GM12873 (cell line): ENCODE results near the gene MGAT3.

Source experiments
- TF ChIP-seq, protein P1 (sequence below): IDR thresholded peaks from 2 replicates; pipeline ENCODE4 v1.5.1; 2012; ENCODE audit warnings: low read depth, mild to moderate bottlenecking, moderate library complexity, low read length, control low read depth; ENCODE audit not compliant: insufficient read depth; ENCODE audit errors: missing control alignments

MGAT3 gene

DNA sequence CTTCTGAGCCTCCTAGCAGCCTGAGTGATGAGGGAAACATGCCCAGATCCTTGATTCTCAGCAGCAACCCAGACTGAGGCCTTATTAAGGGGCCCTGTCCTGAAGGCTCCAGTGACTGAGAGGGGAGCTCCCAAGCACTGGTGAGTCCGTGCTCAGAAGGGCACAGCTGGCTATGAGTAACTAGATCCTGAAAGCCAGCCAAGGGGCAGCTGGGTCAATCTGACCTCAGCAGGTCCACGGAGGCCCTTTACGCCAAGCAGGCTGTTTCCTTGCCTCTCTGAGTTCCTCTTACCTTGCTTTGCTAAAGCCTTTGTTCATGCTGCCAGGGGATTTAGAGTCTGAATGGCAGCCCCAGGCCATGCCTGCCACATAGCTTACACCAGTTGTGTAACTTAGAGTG lies 26.0 kb downstream of the MGAT3 start:
- TF ChIP-seq, protein P1, sequence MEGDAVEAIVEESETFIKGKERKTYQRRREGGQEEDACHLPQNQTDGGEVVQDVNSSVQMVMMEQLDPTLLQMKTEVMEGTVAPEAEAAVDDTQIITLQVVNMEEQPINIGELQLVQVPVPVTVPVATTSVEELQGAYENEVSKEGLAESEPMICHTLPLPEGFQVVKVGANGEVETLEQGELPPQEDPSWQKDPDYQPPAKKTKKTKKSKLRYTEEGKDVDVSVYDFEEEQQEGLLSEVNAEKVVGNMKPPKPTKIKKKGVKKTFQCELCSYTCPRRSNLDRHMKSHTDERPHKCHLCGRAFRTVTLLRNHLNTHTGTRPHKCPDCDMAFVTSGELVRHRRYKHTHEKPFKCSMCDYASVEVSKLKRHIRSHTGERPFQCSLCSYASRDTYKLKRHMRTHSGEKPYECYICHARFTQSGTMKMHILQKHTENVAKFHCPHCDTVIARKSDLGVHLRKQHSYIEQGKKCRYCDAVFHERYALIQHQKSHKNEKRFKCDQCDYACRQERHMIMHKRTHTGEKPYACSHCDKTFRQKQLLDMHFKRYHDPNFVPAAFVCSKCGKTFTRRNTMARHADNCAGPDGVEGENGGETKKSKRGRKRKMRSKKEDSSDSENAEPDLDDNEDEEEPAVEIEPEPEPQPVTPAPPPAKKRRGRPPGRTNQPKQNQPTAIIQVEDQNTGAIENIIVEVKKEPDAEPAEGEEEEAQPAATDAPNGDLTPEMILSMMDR, result no peak

DNA sequence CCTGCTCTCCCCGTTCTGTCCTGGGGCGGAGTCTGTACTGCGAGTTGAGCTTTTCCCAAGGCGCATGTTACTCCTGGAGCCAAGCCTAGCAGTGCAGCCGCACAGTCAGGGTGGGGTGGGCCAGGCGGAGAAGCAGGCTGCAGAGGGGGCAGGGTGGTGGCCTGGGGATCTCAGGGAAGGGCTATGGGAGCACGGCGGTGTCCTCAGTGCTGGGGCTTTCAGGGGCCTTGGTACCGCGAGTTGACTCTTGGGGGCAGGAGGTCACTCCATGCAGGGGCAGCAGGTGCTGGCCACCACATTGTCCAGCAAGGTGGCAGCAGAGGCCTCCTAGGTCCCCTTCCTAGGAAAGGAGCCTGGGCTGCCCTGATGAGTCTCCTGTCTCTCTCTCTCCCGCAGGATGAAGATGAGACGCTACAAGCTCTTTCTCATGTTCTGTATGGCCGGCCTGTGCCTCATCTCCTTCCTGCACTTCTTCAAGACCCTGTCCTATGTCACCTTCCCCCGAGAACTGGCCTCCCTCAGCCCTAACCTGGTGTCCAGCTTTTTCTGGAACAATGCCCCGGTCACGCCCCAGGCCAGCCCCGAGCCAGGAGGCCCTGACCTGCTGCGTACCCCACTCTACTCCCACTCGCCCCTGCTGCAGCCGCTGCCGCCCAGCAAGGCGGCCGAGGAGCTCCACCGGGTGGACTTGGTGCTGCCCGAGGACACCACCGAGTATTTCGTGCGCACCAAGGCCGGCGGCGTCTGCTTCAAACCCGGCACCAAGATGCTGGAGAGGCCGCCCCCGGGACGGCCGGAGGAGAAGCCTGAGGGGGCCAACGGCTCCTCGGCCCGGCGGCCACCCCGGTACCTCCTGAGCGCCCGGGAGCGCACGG lies 30.4 kb downstream of the MGAT3 start:
- TF ChIP-seq, protein P1, result no peak

DNA sequence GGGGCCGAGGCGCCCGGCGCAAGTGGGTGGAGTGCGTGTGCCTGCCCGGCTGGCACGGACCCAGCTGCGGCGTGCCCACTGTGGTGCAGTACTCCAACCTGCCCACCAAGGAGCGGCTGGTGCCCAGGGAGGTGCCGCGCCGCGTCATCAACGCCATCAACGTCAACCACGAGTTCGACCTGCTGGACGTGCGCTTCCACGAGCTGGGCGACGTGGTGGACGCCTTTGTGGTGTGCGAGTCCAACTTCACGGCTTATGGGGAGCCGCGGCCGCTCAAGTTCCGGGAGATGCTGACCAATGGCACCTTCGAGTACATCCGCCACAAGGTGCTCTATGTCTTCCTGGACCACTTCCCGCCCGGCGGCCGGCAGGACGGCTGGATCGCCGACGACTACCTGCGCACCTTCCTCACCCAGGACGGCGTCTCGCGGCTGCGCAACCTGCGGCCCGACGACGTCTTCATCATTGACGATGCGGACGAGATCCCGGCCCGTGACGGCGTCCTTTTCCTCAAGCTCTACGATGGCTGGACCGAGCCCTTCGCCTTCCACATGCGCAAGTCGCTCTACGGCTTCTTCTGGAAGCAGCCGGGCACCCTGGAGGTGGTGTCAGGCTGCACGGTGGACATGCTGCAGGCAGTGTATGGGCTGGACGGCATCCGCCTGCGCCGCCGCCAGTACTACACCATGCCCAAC lies 31.2 kb downstream of the MGAT3 start:
- TF ChIP-seq, protein P1, result no peak

DNA sequence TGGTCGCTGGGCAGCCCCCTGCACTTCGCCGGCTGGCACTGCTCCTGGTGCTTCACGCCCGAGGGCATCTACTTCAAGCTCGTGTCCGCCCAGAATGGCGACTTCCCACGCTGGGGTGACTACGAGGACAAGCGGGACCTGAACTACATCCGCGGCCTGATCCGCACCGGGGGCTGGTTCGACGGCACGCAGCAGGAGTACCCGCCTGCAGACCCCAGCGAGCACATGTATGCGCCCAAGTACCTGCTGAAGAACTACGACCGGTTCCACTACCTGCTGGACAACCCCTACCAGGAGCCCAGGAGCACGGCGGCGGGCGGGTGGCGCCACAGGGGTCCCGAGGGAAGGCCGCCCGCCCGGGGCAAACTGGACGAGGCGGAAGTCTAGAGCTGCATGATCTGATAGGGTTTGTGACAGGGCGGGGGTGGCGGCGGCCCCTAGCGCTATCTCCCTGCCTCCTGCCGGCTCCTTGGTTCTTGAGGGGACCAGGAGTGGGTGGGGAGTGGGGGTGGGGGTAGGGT lies 31.8 kb downstream of the MGAT3 start:
- TF ChIP-seq, protein P1, result no peak

DNA sequence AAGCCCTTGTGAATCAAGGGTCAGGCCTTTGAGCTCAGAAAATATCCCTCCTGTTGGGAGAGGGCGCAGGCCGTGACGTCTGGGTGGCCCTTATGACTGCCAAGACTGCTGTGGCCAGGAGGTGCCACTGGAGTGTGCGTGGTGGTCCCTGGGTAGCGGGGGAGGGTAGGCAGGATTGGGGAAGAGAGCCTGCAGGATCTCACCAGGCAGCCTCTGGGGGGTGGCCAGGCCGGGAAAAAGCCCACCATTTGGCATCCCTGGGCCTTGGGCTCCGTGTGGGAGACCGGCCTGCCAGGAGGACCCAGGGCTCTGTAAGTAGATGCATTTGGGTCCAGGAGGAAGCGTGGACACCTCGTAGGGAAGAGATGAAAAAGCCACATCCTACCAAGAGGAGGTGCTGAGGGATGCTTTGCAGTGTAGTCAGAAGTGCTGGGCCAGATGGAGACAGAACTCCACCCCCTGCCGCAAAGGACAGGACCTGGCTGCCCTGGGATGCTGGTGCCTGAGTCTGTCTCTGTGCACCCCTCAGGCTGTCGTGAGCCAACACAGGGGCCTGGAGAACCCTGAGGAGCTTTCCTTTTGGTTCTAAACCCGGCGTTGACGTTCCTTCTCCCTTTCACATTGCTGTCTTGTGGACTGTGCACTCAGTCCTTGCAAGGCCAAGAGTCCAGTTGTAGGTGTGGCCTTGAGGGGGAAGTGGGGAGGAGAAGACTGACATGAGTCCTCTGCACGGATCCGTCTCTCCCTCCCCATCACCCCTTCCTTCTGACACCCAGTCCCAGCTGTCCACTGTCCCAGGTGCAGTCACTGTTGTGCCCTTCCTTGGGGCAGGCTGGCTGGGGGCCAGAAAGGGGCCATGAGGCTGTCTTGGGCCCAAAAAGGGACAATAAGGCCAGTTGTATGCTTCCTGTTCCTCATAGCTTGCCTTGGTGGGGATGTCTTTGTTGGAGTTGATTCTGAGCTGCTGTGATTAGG lies 32.6 kb downstream of the MGAT3 start:
- TF ChIP-seq, protein P1, result no peak

DNA sequence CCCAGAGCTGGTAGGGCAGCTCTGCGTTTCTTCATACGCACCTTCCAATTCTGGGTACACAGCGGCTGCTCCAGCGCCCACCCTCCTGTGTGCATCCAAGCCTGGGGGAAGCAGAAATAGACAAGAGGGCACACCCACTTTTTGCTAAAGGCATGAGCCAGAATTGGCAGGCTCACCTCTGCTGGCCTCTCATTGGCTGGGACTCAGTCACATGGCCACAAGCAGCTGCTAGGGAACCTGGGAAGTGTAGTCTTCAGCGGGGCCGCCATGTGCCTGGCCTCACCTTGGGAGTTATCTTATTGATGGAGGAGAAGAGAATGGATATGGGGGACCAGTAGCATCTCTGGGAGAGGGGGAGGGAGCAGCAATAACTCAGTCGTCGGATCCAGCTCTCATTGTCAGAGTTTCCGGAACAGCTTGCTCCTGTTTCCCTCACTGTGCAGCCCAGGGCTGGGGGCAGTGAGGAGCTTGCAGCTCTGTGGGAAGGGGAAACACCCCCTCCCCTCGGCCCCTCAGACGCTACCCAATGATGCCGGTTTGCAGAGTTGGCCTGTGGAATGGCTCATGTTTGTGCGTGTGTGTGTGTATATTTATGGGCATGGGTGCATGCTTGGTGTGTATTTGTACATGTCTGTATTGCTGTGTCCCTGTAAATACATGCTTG lies 33.5 kb downstream of the MGAT3 start:
- TF ChIP-seq, protein P1, result no peak
